Measurements from ENCODE around the gene PAWR. TPM values are rescaled to one million over a fixed set of nuclear protein-coding genes. Genes with fewer than 3 reads are reported as not detected.
"Not testable (repeated sequence)": the region's sequence is repeated elsewhere in the genome, so short reads cannot be mapped to it uniquely, and the experiment has no call there.

The PAWR gene
- total RNA-seq, 1 experiment from 2014 or later = 11.3 TPM

GRCh38 chr12:79689061-79689476, 1.7 kb downstream of the PAWR start:
- DNase-seq (ENCODE audit: low read depth, low spot score) = no peak

GRCh38 chr12:79688376-79689060, 2.2 kb downstream of the PAWR start:
- no peak for DNase-seq (ENCODE audit: low read depth, low spot score)
- in situ Hi-C loops (cut with HindIII; ENCODE audit: low pct_unique_long_range_greater_than_20kb, low sequenced_read_pairs) = no loop called here

More at GRCh38 chr12:79689061-79689476, 1.7 kb downstream of the PAWR start:
- in situ Hi-C loops (cut with HindIII; ENCODE audit: low pct_unique_long_range_greater_than_20kb, low sequenced_read_pairs) = no loop called here

GRCh38 chr12:79687711-79688260, 3.0 kb downstream of the PAWR start:
- in situ Hi-C loops (cut with HindIII; ENCODE audit: low pct_unique_long_range_greater_than_20kb, low sequenced_read_pairs) = no loop called here
- DNase-seq (ENCODE audit: low read depth, low spot score) = no peak

GRCh38 chr12:79686171-79686570, 4.6 kb downstream of the PAWR start:
- in situ Hi-C loops (cut with HindIII; ENCODE audit: low pct_unique_long_range_greater_than_20kb, low sequenced_read_pairs) = no loop called here
- no peak for DNase-seq (ENCODE audit: low read depth, low spot score)

- in situ Hi-C loops (cut with HindIII; ENCODE audit: low pct_unique_long_range_greater_than_20kb, low sequenced_read_pairs) = no loop called here
- no peak for DNase-seq (ENCODE audit: low read depth, low spot score)
Measured at GRCh38 chr12:79685068-79685467, 5.7 kb downstream of the PAWR start.

GRCh38 chr12:79684338-79684737, 6.4 kb downstream of the PAWR start:
- in situ Hi-C loops (cut with HindIII; ENCODE audit: low pct_unique_long_range_greater_than_20kb, low sequenced_read_pairs) = not testable (repeated sequence)

GRCh38 chr12:79682593-79682992, 8.2 kb downstream of the PAWR start:
- no peak for DNase-seq (ENCODE audit: low read depth, low spot score)
- in situ Hi-C loops (cut with HindIII; ENCODE audit: low pct_unique_long_range_greater_than_20kb, low sequenced_read_pairs) = no loop called here

More at GRCh38 chr12:79684338-79684737, 6.4 kb downstream of the PAWR start:
- not testable (repeated sequence) for DNase-seq (ENCODE audit: low read depth, low spot score)

GRCh38 chr12:79681008-79681590, 9.7 kb downstream of the PAWR start:
- DNase-seq (ENCODE audit: low read depth, low spot score) = peak; percentile 55
- in situ Hi-C loops (cut with HindIII; ENCODE audit: low pct_unique_long_range_greater_than_20kb, low sequenced_read_pairs) = no loop called here

GRCh38 chr12:79680051-79680450, 10.7 kb downstream of the PAWR start:
- in situ Hi-C loops (cut with HindIII; ENCODE audit: low pct_unique_long_range_greater_than_20kb, low sequenced_read_pairs) = no loop called here

GRCh38 chr12:79678306-79678705, 12.5 kb downstream of the PAWR start:
- DNase-seq (ENCODE audit: low read depth, low spot score) = peak; percentile 17
- in situ Hi-C loops (cut with HindIII; ENCODE audit: low pct_unique_long_range_greater_than_20kb, low sequenced_read_pairs) = no loop called here

More at GRCh38 chr12:79680051-79680450, 10.7 kb downstream of the PAWR start:
- no peak for DNase-seq (ENCODE audit: low read depth, low spot score)

- in situ Hi-C loops (cut with HindIII; ENCODE audit: low pct_unique_long_range_greater_than_20kb, low sequenced_read_pairs) = no loop called here
- no peak for DNase-seq (ENCODE audit: low read depth, low spot score)
Measured at GRCh38 chr12:79677672-79678071, 13.1 kb downstream of the PAWR start.

- in situ Hi-C loops (cut with HindIII; ENCODE audit: low pct_unique_long_range_greater_than_20kb, low sequenced_read_pairs) = no loop called here
- no peak for DNase-seq (ENCODE audit: low read depth, low spot score)
Measured at GRCh38 chr12:79676579-79676978, 14.2 kb downstream of the PAWR start.

- no peak for DNase-seq (ENCODE audit: low read depth, low spot score)
- in situ Hi-C loops (cut with HindIII; ENCODE audit: low pct_unique_long_range_greater_than_20kb, low sequenced_read_pairs) = no loop called here
Measured at GRCh38 chr12:79674629-79675028, 16.1 kb downstream of the PAWR start.

- DNase-seq (ENCODE audit: low read depth, low spot score) = no peak
- in situ Hi-C loops (cut with HindIII; ENCODE audit: low pct_unique_long_range_greater_than_20kb, low sequenced_read_pairs) = no loop called here
Measured at GRCh38 chr12:79673354-79673753, 17.4 kb downstream of the PAWR start.

- in situ Hi-C loops (cut with HindIII; ENCODE audit: low pct_unique_long_range_greater_than_20kb, low sequenced_read_pairs) = no loop called here
- no peak for DNase-seq (ENCODE audit: low read depth, low spot score)
Measured at GRCh38 chr12:79668113-79668512, 22.7 kb downstream of the PAWR start.

- DNase-seq (ENCODE audit: low read depth, low spot score) = no peak
- in situ Hi-C loops (cut with HindIII; ENCODE audit: low pct_unique_long_range_greater_than_20kb, low sequenced_read_pairs) = no loop called here
Measured at GRCh38 chr12:79665212-79665887, 25.4 kb downstream of the PAWR start.

GRCh38 chr12:79664518-79664917, 26.2 kb downstream of the PAWR start:
- in situ Hi-C loops (cut with HindIII; ENCODE audit: low pct_unique_long_range_greater_than_20kb, low sequenced_read_pairs) = no loop called here
- no peak for DNase-seq (ENCODE audit: low read depth, low spot score)

GRCh38 chr12:79662046-79662811, 28.5 kb downstream of the PAWR start:
- no peak for DNase-seq (ENCODE audit: low read depth, low spot score)

More at GRCh38 chr12:79662046-79662811, 28.5 kb downstream of the PAWR start:
- in situ Hi-C loops (cut with HindIII; ENCODE audit: low pct_unique_long_range_greater_than_20kb, low sequenced_read_pairs) = no loop called here

All from SK-MEL-5 (cell line).